GM19351 (cell line): ENCODE measurements around the gene TM9SF4.

Source experiments
- ATAC-seq: cut with Tn5 transposase; IDR thresholded peaks from one replicate; pipeline ENCODE4 v1.9.1; 2021; ENCODE audit warnings: mild to moderate bottlenecking, moderate library complexity; ENCODE audit not compliant: unreplicated experiment

The TM9SF4 gene

GRCh38 chr20:32109392-32110172, at the start of gene TM9SF4:
Gene TM9SF4, plus strand, starts transcription at chr20:32109714. Its CDS starts 27 bp downstream, at chr20:32109741.
- peak; percentile 75 for ATAC-seq

- ATAC-seq = peak; percentile 58
These were observed 46.7 kb upstream of the TM9SF4 start for GRCh38 chr20:32062776-32063170.

- ATAC-seq = no peak
These were observed 45.8 kb upstream of the TM9SF4 start for GRCh38 chr20:32063695-32064094.

- ATAC-seq = no peak
These were observed 44.8 kb upstream of the TM9SF4 start for GRCh38 chr20:32064667-32065066.

- no peak for ATAC-seq
These were observed 42.2 kb upstream of the TM9SF4 start for GRCh38 chr20:32067234-32067821.

- ATAC-seq = no peak
These were observed 41.3 kb upstream of the TM9SF4 start for GRCh38 chr20:32068174-32068573.

- ATAC-seq = no peak
These were observed 39.8 kb upstream of the TM9SF4 start for GRCh38 chr20:32069711-32070110.

- ATAC-seq = no peak
These were observed 39.2 kb upstream of the TM9SF4 start for GRCh38 chr20:32070282-32070681.

GRCh38 chr20:32070690-32071213, 38.8 kb upstream of the TM9SF4 start:
- ATAC-seq = no peak

GRCh38 chr20:32071395-32072167, 37.9 kb upstream of the TM9SF4 start:
- ATAC-seq = no peak

GRCh38 chr20:32072168-32072750, 37.3 kb upstream of the TM9SF4 start:
- no peak for ATAC-seq

- no peak for ATAC-seq
These were observed 34.0 kb upstream of the TM9SF4 start for GRCh38 chr20:32075534-32075933.

GRCh38 chr20:32077190-32077589, 32.3 kb upstream of the TM9SF4 start:
- no peak for ATAC-seq

- no peak for ATAC-seq
These were observed 31.2 kb upstream of the TM9SF4 start for GRCh38 chr20:32078322-32078721.

GRCh38 chr20:32078791-32079190, 30.7 kb upstream of the TM9SF4 start:
- no peak for ATAC-seq

GRCh38 chr20:32079655-32080109, 29.8 kb upstream of the TM9SF4 start:
- no peak for ATAC-seq

GRCh38 chr20:32080783-32081182, 28.7 kb upstream of the TM9SF4 start:
- no peak for ATAC-seq

GRCh38 chr20:32083469-32083868, 26.0 kb upstream of the TM9SF4 start:
- no peak for ATAC-seq

- no peak for ATAC-seq
These were observed 22.4 kb upstream of the TM9SF4 start for GRCh38 chr20:32087070-32087469.

- no peak for ATAC-seq
These were observed 20.8 kb upstream of the TM9SF4 start for GRCh38 chr20:32088759-32089158.
